ENCODE results near the gene NSD2.

GRCh38 chr4:1973218-1973617, 102.0 kb downstream of the NSD2 start:
- TF ChIP-seq CTCF (IDR thresholded peaks at IDR 0.05) (no peak), EZH2 (IDR thresholded peaks at IDR 0.05) (no peak), EZH2phosphoT487 (IDR thresholded peaks at IDR 0.05) (no peak)
